T1000 (cell line): ENCODE results near the gene BAIAP2.
"Not testable (repeated sequence)": the region's sequence is repeated elsewhere in the genome, so short reads cannot be mapped to it uniquely, and the experiment has no call there.

ENCODE experiments used
- DNase-seq: peaks from one replicate; lab custom pipeline; 2025; ENCODE audit warnings: mixed read lengths; lab: John Stamatoyannopoulos, UW

The BAIAP2 gene

DNA sequence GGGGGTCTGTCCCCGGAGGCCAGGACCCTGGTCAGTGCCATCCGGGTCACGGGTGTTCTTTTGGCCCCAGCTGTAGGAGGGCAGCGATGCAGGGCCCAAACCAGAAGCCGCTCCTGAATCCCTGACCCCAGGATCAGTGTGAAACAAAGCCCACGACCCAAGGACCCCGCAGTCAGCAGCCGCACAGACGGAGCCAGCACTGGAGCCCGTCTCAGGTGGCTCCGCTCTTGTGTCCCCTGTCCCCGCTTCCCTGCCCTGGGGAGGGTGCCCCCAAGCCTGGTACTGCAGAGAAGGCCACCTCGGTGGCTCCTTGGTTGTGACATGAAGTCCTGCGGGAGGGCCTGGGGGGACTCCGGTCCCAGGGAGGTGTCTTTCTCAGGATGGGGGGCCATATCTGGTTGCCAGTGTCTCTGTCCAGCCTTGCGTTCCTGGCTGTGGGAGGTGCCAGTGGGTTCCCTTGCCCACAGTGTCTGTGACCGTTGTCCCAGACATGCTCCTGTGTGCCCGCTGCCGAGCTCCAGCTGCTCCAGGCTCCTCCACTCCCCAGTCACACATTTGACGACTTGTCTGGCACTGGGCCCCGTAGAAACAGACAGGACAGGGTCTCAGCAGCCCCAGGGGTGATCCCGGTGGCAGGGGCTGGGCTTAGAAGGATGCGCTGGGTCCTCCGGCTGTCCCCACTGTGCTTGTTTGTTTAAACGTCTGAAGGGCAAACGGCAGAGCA, 33.6 kb downstream of the BAIAP2 start:
- no peak for DNase-seq

DNA sequence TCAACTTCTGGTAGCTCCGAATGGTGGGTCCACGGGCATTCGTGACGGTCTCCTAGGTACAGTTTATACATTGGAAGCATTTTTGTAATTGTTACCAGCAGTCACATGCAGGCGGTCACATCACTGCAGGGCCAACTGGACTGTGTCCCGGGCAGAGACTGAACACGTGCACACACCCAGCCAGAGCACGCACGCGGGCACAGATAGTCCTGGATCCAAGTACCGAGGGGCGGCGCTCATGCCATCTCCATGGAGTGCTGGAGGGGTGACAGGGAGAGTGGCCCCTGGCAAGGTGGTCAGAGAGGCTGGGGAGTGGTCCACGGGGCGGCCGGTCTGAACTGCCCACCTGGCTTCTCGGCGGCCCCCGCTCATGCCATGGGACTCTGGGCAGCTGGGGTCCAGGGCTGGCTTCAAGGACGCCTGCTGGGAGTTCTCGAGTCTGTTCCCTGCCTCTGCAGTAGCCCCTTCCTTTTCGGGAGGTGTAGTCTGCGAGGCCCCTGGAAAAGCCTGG, 34.2 kb downstream of the BAIAP2 start:
- no peak for DNase-seq

DNA sequence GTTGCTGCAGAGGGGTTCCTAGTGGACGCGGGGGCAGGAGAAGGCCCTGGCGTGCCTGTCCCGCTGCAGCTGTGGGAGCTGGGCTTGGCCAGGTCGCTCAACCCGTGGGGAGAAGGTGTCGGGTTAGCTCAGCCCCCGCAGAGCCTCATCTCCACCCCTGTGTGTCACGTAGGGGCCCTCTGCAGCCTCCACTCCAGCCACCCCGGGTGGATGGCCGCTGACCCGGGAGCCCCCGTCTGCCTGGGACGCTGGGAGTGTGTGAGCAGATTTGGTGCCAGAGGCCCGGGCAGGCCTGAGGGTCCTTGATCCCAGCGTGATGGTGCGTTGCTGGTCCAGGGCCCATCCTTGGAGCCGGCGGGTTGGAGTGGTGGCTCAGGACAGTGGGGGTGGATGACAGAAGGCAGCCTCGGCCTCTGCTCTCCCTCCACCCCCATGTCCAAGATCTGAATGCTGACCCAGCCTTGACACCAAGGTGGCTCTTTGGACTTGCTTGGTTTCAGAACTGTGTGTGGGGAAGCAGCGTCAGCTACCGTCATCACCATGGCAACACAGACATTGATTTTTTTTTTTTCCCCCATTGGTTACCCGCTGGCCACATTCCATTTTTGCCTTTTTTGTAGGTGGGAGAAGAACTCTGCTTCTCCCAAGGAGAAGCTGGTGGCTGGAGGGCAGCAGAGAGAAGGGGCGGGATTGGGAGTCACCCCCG, 35.7 kb downstream of the BAIAP2 start:
- DNase-seq: no peak

DNA sequence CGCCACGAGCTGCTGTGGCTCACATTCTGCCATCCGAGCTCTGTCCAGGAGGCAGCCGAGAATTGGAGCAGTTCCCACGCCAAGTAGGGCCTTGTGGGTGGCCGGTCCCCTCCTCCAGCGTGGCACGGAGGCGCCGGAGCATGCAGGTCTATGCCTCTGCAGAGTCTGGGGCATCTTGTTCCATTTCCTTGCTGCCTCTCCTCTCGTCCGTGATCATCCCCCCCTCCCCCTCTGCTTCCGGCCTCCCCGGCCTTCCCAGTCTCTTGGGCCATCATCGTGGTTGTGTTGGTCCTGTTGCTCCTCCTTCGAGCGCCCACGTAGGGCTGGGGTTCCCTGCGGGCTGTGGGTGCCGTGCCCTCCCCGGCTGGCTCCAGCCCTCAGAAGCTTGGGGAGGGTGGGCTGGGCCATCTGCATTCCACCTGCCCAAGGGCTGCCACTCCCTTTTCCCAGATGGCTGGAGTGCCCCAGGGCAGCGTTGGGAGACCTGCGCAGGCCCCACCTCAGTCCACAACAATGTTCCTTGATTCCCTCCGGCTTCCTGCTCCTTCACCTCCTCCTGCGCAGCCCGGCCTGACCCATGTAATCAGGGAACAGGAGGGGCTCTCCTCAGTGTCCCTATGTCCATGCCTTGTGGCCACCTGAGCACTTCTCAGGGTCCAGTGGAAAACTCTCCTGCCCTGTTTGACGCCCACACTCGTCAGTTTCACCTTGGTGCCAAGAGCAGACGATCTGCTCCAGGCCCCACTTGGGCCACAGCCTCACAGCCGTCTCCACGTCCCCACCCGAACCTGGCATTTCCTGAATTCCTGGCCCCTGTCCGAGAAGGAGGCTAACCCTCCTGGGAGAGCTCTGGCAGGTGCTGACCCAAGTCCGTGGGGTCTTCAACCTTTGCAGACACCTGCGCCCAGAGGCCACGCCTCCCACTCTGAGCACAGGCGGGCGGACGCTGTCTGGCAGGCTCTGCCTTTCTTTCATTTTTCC, 37.1 kb downstream of the BAIAP2 start:
- DNase-seq: no peak

DNA sequence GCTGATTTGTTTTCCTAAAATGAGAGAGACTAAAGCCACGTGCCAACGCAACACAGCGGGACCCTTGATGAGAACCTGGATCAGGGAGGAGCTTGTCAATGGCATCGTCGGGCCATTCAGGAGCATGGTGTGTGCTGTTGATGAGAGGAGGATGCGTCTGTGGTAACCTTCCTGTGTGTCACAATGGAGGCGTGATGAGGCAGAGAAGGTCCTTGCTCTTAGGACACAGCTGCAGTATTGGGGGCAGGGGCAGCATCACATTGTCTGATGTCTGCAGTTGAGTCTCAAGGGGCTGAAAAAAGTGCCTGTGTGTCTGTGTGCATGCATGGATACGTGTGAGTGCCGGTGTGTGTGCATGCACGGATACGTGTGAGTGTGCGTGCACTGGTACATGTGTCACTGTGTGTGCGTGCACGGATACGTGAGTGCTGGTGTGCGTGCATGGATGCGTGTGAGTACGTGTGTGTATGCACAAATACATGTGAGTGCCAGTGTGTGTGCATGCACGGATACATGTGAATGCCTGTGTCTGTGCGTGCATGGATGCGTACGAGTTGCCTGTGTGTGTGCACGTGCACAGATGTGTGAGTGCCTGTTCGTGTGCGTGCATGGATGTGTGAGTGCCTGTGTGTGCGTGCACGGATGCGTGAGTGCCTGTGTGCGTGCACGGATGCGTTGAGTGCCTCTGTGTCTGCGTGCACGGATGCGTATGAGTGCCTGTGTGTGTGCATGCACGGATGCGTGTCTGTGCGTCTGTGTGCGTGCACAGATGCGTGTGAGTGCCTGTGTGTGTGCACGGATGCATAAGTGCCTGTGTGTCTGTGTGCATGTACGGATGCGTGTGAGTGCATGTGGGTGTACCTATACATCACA, 39.3 kb downstream of the BAIAP2 start:
- no peak for DNase-seq

DNA sequence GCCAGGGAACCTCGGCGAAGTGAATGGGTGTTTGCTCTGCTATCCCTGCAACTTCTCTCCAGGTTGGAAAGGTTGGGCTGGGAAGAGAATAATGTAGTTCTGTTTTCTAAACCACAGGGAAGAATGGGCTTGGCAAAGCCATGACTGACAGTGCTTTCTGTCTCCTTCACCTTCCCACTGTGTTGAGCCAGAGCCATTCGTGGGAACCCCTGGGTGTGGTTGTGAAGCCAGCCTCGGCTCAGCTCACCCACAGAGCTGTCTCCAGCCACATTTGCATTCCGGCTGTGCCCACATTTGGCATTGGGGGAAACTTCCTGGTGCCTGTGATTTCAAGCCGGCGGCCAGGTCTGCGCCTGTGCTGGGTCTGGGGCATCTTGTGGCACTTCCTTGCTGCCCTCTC, 39.9 kb downstream of the BAIAP2 start:
- no peak for DNase-seq

DNA sequence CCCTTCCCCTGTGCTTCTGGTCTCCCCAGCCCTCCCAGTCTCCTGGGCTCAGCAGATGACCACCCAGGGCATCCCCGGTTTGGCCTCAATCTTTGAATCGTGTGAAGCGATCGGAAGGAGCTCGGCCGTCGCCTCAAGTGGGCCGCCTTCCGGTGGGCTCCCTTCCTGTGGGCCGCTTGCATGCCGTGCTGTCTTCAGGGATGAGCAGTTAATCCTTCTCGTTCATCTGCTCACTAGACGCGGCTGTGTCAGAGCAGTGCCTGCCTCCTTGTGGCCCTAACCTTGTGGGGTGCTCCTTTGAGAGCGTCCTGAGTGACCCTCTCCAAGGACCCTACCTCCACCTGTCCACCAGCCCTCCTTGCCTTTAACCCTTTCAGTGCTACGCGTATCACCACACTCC, 40.4 kb downstream of the BAIAP2 start:
- DNase-seq: no peak

DNA sequence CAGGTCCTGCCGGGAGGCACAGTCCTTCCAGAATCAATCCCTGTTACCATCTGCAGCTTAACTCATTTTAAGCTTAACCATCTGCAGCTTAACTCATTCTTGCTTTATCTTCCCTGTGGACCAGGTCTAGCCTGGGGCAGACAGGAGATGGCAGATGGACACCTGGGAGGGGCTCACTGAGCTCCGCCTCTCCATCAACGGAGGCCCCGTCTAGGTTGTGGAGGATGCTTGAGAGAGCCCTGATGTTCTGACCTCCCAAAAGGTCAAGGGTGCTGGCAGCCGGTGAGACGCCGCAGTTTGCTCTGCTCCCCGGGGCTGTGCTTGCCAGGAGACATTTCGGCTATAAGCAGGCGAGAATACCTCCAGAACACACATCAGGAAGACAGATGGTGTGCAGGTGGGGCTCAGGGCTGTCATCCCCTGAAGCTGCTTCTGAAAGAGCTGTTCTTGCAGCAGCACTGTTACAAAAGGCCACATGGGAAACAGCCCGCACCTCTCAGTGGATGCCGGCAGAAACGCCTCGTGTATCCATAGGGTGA, 41.3 kb downstream of the BAIAP2 start:
- DNase-seq: no peak

DNA sequence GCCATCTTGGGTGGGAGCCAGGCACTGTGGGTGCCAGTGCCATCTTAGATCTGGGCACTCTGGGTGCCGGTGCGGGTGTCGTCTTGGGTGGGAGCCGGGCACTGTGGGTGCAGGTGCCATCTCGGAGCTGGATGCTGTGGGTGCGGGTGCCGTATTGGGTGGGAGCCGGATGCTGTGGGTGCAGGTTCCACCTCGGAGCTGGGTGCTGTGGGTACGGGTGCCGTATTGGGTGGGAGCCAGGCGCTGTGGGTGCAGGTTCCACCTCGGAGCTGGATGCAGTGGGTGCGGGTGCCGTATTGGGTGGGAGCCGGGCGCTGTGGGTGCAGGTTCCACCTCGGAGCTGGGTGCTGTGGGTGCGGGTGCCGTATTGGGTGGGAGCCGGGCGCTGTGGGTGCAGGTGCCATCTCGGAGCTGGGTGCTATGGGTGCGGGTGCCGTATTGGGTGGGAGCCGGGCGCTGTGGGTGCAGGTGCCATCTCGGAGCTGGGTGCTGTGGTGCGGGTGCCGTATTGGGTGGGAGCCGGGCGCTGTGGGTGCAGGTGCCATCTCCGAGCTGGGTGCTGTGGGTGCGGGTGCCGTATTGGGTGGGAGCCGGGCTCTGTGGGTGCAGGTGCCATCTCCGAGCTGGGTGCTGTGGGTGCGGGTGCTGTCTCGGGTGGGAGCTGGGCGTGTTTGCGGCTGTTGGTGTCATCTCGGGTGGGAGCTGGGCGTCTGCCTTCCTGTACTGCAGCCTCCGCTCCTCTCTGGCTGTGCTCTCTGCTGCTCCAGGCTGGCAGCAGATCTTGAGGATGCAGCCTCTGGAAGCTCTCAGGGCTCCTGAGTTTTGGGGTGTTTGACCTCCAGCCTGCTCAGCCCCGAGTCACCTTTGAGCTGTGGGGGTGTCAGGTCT, 43.3 kb downstream of the BAIAP2 start:
- not testable (repeated sequence) for DNase-seq

DNA sequence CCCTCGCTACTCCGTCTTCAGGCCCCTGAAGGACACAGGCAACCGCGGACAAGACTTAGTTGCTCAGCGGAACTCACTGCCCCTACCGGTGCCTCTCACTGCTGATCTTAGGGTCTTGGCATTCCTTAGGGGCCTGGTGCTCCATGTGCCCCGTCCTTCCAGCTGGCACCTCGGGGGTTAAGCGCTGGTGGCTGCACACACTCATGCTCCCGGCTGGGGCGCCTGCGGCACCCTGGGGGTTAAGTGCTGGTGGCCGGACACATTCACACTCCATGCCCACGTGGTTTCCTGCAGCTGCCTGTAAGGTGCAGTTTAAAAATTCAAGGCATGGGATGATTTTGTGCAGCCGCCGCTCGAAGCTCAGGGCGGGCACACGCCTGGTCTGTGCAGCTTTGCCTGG, 45.1 kb downstream of the BAIAP2 start:
- DNase-seq: no peak

DNA sequence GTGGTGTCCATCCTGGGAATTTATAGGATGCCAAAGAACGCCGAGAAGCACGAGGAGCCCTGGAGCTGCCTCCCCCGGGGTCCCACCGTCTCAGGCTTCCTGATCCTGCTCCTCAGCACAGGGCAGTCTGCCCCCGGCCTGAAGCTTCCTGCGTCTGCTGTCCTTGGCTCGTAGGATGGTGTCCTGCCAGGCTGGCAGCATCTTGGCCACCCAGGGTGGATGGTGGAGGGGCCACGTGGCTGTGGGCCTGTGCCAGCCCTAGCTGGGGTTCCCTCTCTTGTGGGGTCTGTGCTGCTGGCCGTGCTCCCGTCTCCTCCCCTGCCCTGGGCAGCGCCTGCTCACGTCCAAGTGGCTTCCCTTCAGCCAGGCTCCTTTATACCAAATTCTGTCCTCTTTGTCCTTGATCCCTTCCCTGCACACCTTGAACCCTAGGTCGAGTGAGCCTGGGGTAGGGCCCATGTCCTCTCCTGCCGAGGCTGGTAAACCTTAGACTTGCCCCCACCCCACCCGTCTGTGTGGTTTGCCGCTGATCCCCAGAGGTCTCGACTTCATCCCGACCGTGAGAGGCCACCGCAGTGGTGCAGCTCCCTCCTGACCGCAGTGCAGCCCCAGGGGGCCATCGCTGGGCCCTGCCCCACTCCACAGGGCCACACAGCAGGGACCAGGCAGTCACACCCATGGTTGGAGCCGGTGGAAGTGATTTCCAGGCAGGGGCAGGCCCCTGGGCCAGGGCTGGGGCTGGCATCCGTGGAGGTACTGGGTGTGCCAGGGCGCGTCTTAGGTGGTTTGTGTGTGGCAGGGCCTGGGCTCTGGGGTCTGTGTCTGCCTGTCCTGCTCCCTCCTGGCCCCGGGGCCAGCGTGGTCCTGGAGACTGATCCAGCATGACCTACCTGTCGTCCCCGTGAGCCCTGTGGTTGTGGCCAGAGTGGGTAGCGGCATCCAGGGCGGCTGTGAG, 46.5 kb downstream of the BAIAP2 start:
- no peak for DNase-seq

DNA sequence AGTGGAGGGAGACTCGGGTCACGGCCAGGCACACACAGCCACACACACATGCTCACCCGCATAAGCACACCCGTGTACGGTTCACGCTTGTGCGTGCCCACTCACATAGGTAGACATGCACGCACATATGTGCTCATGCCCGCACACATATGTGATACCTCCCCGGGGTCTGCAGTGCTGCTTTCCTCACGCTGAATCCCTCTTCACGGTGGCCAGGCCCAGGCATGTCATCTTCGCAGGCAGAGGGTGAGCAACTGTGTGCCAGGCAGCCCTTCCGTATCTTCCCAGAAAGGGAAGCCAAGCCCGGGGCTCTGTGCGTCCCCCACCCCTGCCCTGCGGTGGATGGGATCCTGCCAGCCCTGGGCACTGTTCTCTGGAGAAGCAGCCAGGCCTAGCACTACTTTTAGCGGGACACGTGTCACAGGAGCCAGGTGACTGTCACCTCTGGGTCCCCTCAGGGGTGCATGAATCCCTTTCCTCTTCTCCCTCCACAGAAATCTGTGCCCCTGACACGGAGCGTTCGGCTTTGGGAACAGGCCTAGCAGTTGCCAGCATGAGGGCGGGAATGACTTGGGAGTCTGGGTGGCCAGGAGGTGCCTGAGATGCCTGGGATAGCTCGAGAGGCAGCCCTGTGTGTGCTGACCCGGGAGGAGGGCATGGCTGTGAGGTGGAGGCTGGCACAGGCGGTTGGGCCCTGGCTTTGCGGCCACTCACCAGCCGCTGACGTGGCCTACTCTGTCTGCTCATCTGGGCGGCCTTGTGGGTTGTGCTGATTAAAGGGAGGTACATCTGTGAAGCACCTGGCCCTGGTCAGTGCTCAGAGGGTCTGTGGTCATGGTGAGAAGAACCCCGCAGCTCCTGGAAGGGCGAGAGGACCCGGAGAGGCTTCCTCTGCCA, 47.5 kb downstream of the BAIAP2 start:
- no peak for DNase-seq

DNA sequence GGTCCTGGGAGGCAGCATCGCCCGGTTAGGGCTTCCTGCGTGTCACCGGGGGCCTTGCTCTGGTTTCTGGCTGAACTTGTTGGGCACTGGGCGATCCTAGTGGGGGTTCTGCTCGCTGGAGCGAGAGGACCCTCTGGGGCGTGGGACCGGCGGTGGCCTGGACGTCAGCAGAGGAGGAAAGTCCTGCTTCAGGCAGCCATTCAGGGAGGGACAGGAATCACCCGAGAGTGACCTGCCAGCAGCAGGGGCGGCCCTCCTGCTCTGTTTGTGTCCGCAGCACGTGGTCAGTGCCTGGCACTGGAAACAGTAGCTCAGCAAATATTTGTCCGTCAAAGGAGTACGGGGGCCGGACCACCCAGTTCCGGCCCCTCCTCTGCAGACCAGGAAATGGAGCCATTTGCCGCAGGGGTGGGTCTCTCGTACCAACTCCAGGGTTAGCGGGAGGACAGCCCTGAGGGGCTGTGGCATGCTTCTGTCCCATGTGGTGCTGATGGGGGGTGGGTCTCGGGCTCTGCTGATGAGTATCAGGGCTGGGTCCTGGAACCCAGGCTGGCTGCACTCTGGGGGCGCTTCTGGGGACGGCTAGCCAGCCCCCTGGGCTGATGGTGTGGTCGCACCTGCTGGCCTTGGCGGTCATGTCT, 48.3 kb downstream of the BAIAP2 start:
- DNase-seq: no peak

DNA sequence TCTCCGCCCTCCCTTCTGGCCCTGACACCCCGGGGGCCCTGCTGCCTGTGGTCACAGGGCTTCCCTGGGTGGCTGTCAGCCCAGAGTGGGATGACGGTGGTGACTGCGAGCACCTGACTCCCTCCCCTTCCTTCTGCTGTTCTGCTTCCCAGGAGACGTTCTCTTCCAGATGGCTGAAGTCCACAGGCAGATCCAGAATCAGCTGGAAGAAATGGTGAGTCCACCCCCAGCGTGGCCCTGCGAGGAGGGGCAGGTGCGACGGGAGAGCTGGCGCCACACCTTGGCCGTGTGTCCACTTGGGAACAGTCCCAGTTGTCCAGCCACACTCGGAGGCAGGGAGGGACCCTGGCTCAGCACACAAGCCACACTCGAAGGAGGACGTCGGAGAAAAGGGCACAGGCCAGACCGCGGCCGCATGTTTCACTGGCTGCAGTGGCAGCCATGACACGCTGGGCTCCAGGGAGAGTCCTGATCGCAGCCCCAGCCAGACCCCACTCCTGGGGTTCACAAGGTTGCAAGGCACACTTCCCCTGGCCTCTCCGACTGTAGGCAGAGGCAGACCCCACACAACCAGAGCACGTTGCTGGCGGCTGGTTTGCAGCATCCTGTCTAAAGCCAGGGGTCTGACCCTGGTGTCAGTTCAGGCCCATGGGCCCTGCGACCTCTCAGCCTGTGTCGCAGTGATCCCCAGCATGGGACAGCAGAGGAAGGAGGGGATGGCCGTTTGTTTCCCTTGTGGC, 49.9 kb downstream of the BAIAP2 start:
- DNase-seq: no peak

DNA sequence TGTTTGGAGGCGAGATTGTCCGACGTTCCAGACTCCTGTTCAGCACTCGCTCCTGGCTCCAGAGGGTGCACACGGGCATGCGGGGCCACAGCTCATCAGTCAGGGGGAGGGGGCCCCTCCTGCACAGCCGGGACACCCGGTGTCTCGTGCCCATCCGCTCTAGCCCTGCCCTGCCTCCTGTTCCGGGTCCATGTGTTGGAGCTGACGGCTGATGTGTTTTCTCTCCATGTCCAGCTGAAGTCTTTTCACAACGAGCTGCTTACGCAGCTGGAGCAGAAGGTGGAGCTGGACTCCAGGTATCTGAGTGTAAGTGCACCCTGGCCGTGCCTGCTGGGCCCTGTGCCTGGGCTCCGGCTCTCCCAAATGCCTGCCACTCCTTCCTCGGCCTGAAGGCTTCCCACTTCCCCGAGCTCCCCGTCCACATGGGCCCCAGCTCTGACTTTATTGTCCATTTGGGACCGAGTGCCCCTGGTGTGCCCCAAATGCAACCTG, 50.5 kb downstream of the BAIAP2 start:
- DNase-seq: no peak

DNA sequence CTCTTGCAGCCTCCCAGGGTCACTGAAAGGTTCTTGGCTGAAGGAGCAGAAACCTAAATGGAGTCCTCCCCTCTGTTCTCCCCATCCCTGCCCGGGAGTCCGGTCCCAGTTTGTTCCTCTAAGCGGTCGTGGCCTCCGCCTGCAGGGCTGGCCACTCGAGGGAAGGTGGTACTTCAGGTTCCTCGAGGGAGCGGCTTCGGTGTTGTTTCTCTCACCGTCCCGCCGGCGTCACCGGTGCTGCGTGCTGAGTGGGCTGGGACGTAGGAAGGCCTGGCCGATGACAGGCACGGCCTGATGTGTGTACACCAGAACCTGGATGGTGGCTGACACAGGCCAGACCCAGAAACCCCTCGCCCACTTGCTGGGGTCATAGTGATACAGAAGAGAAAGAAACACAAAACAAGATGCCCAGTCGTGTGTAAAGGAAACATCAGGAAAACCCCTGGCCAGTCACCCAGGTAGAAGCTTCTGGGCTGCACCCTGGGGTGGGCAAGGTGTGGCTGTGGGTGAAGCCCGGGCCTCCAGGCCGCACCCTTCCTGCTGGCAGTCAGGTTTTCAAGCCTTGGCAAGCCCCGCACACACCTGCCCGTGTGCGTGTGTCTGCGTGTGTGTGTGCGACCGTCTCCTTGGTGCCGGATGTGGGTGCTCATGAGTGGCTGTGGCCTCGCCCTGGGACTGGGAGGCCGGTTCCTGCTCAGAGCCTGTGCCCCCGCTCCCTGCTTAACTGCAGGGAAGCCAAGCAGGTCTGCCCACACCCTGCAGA, 52.0 kb downstream of the BAIAP2 start:
- DNase-seq: no peak
